Chondrocyte (in vitro differentiated cells): ENCODE data around the gene NBEA. TPM values are rescaled to one million over a fixed set of nuclear protein-coding genes. Genes with fewer than 3 reads are reported as not detected.

Experiments
- DNase-seq: peaks from one replicate; pipeline ENCODE4 v3.0.0; 2021; ENCODE audit warnings: mixed read lengths, low spot score
- H3K27ac Mint-ChIP-seq: one replicate; pipeline ENCODE4 v1.8.0; 2021; ENCODE audit warnings: mild to moderate bottlenecking, moderate library complexity, mixed read lengths; ENCODE audit not compliant: unreplicated experiment
- H3K27me3 Mint-ChIP-seq: 2 replicates; pipeline ENCODE4 v1.8.0; 2021; ENCODE audit warnings: low read depth, mixed read lengths
- H3K36me3 Mint-ChIP-seq: 2 replicates; pipeline ENCODE4 v1.8.0; 2021; ENCODE audit warnings: low read depth, mixed read lengths
- H3K4me1 Mint-ChIP-seq: 2 replicates; pipeline ENCODE4 v1.8.0; 2021; ENCODE audit warnings: low read depth, mild to moderate bottlenecking, mixed read lengths
- H3K4me3 Mint-ChIP-seq: one replicate; pipeline ENCODE4 v1.8.0; 2021; ENCODE audit warnings: mild to moderate bottlenecking, moderate library complexity, mixed read lengths; ENCODE audit not compliant: unreplicated experiment
- H3K9me3 Mint-ChIP-seq: 2 replicates; pipeline ENCODE4 v1.8.0; 2021; ENCODE audit warnings: low read depth, mixed read lengths
- CTCF ChIP-seq: fragments of 200-600 bp; sonication (generic); IDR thresholded peaks from 2 replicates; pipeline ENCODE4 v1.5.0; 2021; ENCODE audit warnings: antibody characterized with exemption, mild to moderate bottlenecking, moderate library complexity
- total RNA-seq: library from RNA; stranded (reverse); gene quantifications from 3 replicates; pipeline ENCODE4 v1.2.1, GENCODE V29; 2021

NBEA gene
- total RNA-seq, 1 donor from 2014 or later: 4.9 TPM

GRCh38 chr13:35332134-35332533, 390.1 kb downstream of the NBEA start:
- Mint-ChIP-seq H3K9me3 (peaks cover 10% of the 10 kb centered on the region), H3K4me1 (no peaks in the 10 kb centered on the region), H3K27me3 (no peaks in the 10 kb centered on the region), H3K36me3 (peaks cover 5% of the 10 kb centered on the region), H3K27ac (no peak overlapping the region), H3K4me3 (no peak overlapping the region)
- DNase-seq: no peak
- no peak for TF ChIP-seq CTCF

GRCh38 chr13:35333157-35333556, 391.1 kb downstream of the NBEA start:
- Mint-ChIP-seq H3K9me3 (peaks cover 10% of the 10 kb centered on the region), H3K36me3 (peaks cover 5% of the 10 kb centered on the region), H3K27me3 (no peaks in the 10 kb centered on the region), H3K4me3 (no peak overlapping the region), H3K4me1 (no peaks in the 10 kb centered on the region), H3K27ac (no peak overlapping the region)
- no peak for TF ChIP-seq CTCF
- no peak for DNase-seq

GRCh38 chr13:35342440-35342839, 400.4 kb downstream of the NBEA start:
- no peaks in the 10 kb centered on the region for H3K9me3 Mint-ChIP-seq
- H3K4me3 Mint-ChIP-seq: no peak overlapping the region
- DNase-seq: no peak
- no peaks in the 10 kb centered on the region for H3K27me3 Mint-ChIP-seq
- no peaks in the 10 kb centered on the region for H3K36me3 Mint-ChIP-seq
- no peaks in the 10 kb centered on the region for H3K4me1 Mint-ChIP-seq
- no peak for TF ChIP-seq CTCF
- H3K27ac Mint-ChIP-seq: no peak overlapping the region

- no peak for DNase-seq
- no peaks in the 10 kb centered on the region for H3K4me1 Mint-ChIP-seq
- no peaks in the 10 kb centered on the region for H3K36me3 Mint-ChIP-seq
- H3K4me3 Mint-ChIP-seq: no peak overlapping the region
- H3K9me3 Mint-ChIP-seq: no peaks in the 10 kb centered on the region
- no peak overlapping the region for H3K27ac Mint-ChIP-seq
- H3K27me3 Mint-ChIP-seq: no peaks in the 10 kb centered on the region
- no peak for TF ChIP-seq CTCF
Observed at GRCh38 chr13:35343417-35343816, 401.3 kb downstream of the NBEA start.

GRCh38 chr13:35345992-35346391, 403.9 kb downstream of the NBEA start:
- Mint-ChIP-seq H3K36me3 (no peaks in the 10 kb centered on the region), H3K9me3 (no peaks in the 10 kb centered on the region), H3K27ac (no peak overlapping the region), H3K4me1 (no peaks in the 10 kb centered on the region), H3K4me3 (no peak overlapping the region), H3K27me3 (no peaks in the 10 kb centered on the region)
- DNase-seq: no peak
- TF ChIP-seq CTCF: no peak
